Measurements from ENCODE around the gene HMX2.

GRCh38 chr10:123134343-123134914, 13.5 kb upstream of the HMX2 start:
- no peak for TF ChIP-seq POLR2A (IDR thresholded peaks at IDR 0.05; ENCODE audit: low read depth, low read length)
- no peak for TF ChIP-seq POLR2AphosphoS5 (IDR thresholded peaks at IDR 0.05; ENCODE audit: low read depth, low read length)
- TF ChIP-seq SPI1 (IDR thresholded peaks at IDR 0.05; ENCODE audit: low read depth, low read length): no peak
